ENCODE data around the gene KBTBD2. TPM values are rescaled to one million over a fixed set of nuclear protein-coding genes. Genes with fewer than 3 reads are reported as not detected.
"Not testable (repeated sequence)": the region's sequence is repeated elsewhere in the genome, so short reads cannot be mapped to it uniquely, and the experiment has no call there.

The KBTBD2 gene
- total RNA-seq, 2 experiments from 2014 or later: 22.4 to 23.0 TPM

GRCh38 chr7:32860090-32860489 lies 31.5 kb downstream of the KBTBD2 start:
- ATAC-seq (no peak), DNase-seq (no peak)
- H3K27ac Mint-ChIP-seq: no peak overlapping the region
- peaks cover 9% of the 10 kb centered on the region for H3K27me3 Mint-ChIP-seq
- no peak overlapping the region for H3K4me3 Mint-ChIP-seq
- H3K9me3 Mint-ChIP-seq: no peaks in the 10 kb centered on the region
- TF ChIP-seq, protein P1, sequence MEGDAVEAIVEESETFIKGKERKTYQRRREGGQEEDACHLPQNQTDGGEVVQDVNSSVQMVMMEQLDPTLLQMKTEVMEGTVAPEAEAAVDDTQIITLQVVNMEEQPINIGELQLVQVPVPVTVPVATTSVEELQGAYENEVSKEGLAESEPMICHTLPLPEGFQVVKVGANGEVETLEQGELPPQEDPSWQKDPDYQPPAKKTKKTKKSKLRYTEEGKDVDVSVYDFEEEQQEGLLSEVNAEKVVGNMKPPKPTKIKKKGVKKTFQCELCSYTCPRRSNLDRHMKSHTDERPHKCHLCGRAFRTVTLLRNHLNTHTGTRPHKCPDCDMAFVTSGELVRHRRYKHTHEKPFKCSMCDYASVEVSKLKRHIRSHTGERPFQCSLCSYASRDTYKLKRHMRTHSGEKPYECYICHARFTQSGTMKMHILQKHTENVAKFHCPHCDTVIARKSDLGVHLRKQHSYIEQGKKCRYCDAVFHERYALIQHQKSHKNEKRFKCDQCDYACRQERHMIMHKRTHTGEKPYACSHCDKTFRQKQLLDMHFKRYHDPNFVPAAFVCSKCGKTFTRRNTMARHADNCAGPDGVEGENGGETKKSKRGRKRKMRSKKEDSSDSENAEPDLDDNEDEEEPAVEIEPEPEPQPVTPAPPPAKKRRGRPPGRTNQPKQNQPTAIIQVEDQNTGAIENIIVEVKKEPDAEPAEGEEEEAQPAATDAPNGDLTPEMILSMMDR (IDR thresholded peaks at IDR 0.05): no peak
- H3K36me3 Mint-ChIP-seq (ENCODE audit: low read depth): no peaks in the 10 kb centered on the region
- CTCF ChIA-PET: interaction anchor here (3.2 to 3.3 kb wide), 2 partner anchors 13 to 14 kb away, joined by 13 to 23 read pairs; no protein-coding TSS in a partner anchor
- peaks cover 13% of the 10 kb centered on the region for H3K4me1 Mint-ChIP-seq (ENCODE audit: low read depth)
- intact Hi-C loops (cut with micrococcal nuclease): no loop called here
- POLR2A ChIA-PET: no interaction called here

- Mint-ChIP-seq H3K27me3 (peaks cover 16% of the 10 kb centered on the region), H3K27ac (no peak overlapping the region), H3K36me3 (ENCODE audit: low read depth) (no peaks in the 10 kb centered on the region), H3K9me3 (no peaks in the 10 kb centered on the region), H3K4me1 (ENCODE audit: low read depth) (peaks cover 13% of the 10 kb centered on the region), H3K4me3 (no peak overlapping the region)
- CTCF ChIA-PET: interaction anchor here (3.3 kb wide), 1 partner anchor 13 kb away, joined by 23 read pairs; no protein-coding TSS in a partner anchor
- ATAC-seq (peak; percentile 55), DNase-seq (no peak)
- TF ChIP-seq, protein P1 (IDR thresholded peaks at IDR 0.05): no peak
- intact Hi-C loops (cut with micrococcal nuclease): no loop called here
- POLR2A ChIA-PET: no interaction called here
Measured at GRCh38 chr7:32858648-32859047, 32.9 kb downstream of the KBTBD2 start.

GRCh38 chr7:32857063-32857462 lies 34.5 kb downstream of the KBTBD2 start:
- intact Hi-C loops (cut with micrococcal nuclease); ATAC-seq; H3K36me3 Mint-ChIP-seq (ENCODE audit: low read depth); H3K9me3 Mint-ChIP-seq; H3K4me3 Mint-ChIP-seq; POLR2A ChIA-PET; DNase-seq; H3K27ac Mint-ChIP-seq: not testable (repeated sequence)
- peaks cover 13% of the 10 kb centered on the region for H3K4me1 Mint-ChIP-seq (ENCODE audit: low read depth)
- peaks cover 23% of the 10 kb centered on the region for H3K27me3 Mint-ChIP-seq
- CTCF ChIA-PET: interaction anchor here (3.3 kb wide), 1 partner anchor 11 kb away, joined by 23 read pairs; no protein-coding TSS in a partner anchor

DNA sequence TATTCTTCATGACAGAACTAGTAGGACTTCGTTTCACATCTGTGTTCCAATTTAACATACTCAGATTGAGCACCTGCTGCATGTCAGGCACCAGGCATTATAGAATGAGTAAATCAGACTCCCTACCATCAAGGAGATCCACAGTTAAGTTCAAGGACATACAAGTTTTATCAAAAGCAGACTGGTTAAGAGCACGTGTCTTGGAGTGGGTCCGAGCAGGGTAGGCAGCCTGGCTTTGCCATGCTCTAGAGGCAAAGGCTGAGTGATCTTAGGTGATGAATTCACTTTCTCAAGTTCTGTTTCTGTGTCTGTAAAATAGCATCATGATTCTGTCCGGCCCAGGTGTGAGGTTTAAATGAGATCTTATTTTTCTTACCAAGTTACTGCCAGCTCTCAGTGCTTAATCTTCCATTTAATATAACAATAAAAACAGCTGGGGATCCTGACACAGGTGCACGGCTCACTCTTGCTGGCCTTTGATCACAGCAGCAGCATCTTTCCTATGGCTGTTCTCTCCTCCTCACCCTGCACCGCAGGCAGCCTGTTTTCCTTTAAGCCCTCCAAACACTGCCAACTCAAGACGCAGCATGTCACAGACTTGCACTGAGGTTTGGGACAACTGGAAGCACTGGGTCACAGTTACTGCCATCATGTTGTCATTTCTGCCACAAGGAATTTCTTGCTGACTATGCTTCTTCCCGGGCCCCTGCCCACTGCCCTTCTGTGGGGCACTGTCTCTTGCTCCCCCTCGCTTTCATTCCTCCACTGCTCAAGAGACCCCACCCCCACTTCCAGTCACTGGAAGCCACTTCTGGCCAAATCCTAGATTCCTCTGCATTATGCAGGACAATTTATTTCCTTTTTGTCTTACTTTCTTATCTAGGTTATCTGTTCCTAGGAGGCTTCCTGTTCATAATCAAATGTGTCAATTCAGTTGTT lies 35.5 kb downstream of the KBTBD2 start:
- H3K9me3 Mint-ChIP-seq; H3K4me3 Mint-ChIP-seq; POLR2A ChIA-PET; ATAC-seq; H3K36me3 Mint-ChIP-seq (ENCODE audit: low read depth); intact Hi-C loops (cut with micrococcal nuclease); DNase-seq; H3K27ac Mint-ChIP-seq: not testable (repeated sequence)
- Mint-ChIP-seq H3K27me3 (peaks cover 29% of the 10 kb centered on the region), H3K4me1 (ENCODE audit: low read depth) (peaks cover 13% of the 10 kb centered on the region)
- CTCF ChIA-PET: interaction anchor here (0.6 kb wide), 2 partner anchors 9 to 10 kb away, joined by 3 read pairs; no protein-coding TSS in a partner anchor

DNA sequence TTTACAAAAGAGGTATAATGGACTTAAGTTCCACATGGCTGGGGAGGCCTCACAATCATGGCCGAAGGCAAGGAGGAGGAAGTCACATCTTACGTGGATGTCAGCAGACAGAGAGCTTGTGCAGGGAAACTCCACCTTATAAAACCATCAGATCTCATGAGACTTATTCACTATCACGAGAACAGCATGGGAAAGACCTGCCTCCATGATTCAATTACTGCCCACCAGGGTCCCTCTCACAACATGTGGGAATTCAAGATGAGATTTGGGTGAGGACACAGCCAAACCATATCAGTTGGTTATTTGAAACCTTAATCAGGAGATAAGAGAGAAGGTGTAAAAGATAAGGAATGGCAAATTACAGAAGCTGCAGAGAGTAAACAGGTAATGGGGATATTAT lies 40.9 kb downstream of the KBTBD2 start:
- intact Hi-C loops (cut with micrococcal nuclease); H3K27ac Mint-ChIP-seq; H3K9me3 Mint-ChIP-seq; H3K4me1 Mint-ChIP-seq (ENCODE audit: low read depth); H3K4me3 Mint-ChIP-seq; ATAC-seq; H3K36me3 Mint-ChIP-seq (ENCODE audit: low read depth); CTCF ChIA-PET; DNase-seq: not testable (repeated sequence)
- POLR2A ChIA-PET: interaction anchor here (0.7 kb wide), 1 partner anchor 14 kb away, joined by 3 read pairs; no protein-coding TSS in a partner anchor
- peaks cover 37% of the 10 kb centered on the region for H3K27me3 Mint-ChIP-seq

- ATAC-seq; H3K9me3 Mint-ChIP-seq; H3K4me1 Mint-ChIP-seq (ENCODE audit: low read depth); DNase-seq; POLR2A ChIA-PET; H3K4me3 Mint-ChIP-seq; H3K36me3 Mint-ChIP-seq (ENCODE audit: low read depth); H3K27ac Mint-ChIP-seq: not testable (repeated sequence)
- peaks cover 28% of the 10 kb centered on the region for H3K27me3 Mint-ChIP-seq
- intact Hi-C loops (cut with micrococcal nuclease): loop anchor here (5.0 kb wide), 1 partner anchor 259 kb away; the partner anchor contains the start of gene RP9
- CTCF ChIA-PET: interaction anchor here (2.8 to 5.3 kb wide), 4 partner anchors 25 to 260 kb away, joined by 30 to 95 read pairs (median 53); partner anchors contain the start of gene RP9
Measured at GRCh38 chr7:32848655-32849054, 42.9 kb downstream of the KBTBD2 start.

All from activated CD8-positive, alpha-beta T cell treated with anti-CD3 and anti-CD28 coated beads for 36 hours (primary cell).